GM06990 (cell line): ENCODE results near the gene STPG3.
"Not testable (repeated sequence)": the region's sequence is repeated elsewhere in the genome, so short reads cannot be mapped to it uniquely, and the experiment has no call there.

Experiments
- DNase-seq: peaks from one replicate; pipeline ENCODE4 v3.0.0-alpha.2; 2011; ENCODE audit not compliant: insufficient read length; ENCODE audit errors: extremely low read depth
- H3K27me3 ChIP-seq: replicated peaks from 2 replicates; pipeline ENCODE4 v1.6.0; 2011; ENCODE audit warnings: low read length; ENCODE audit not compliant: control insufficient read depth, insufficient read depth
- H3K36me3 ChIP-seq: 2 replicates; pipeline ENCODE4 v1.5.1; 2011; ENCODE audit warnings: low read length; ENCODE audit not compliant: control insufficient read depth, insufficient read depth
- H3K4me3 ChIP-seq: replicated peaks from 2 replicates; pipeline ENCODE4 v1.5.1; 2011; ENCODE audit warnings: low read depth, mild to moderate bottlenecking, control low read depth, low read length
- CTCF ChIP-seq: IDR thresholded peaks from 2 replicates; pipeline ENCODE4 v1.5.1; 2011; ENCODE audit warnings: low read length, control low read depth, mild to moderate bottlenecking, inconsistent platforms; ENCODE audit not compliant: insufficient read depth, poor library complexity, severe bottlenecking

STPG3 gene

GRCh38 chr9:137262173-137262908 is 11.3 kb downstream of the STPG3 start:
- H3K36me3 ChIP-seq: peaks cover 20% of the 10 kb centered on the region
- H3K4me3 ChIP-seq, DNase-seq, H3K27me3 ChIP-seq: not testable (repeated sequence)
- TF ChIP-seq CTCF: peak; percentile 27

- no peak for DNase-seq
- no peaks in the 10 kb centered on the region for H3K27me3 ChIP-seq
- no peak overlapping the region for H3K4me3 ChIP-seq
- H3K36me3 ChIP-seq: peaks cover 21% of the 10 kb centered on the region
- TF ChIP-seq CTCF: no peak
These were observed 11.8 kb downstream of the STPG3 start for GRCh38 chr9:137262909-137263285.

DNA sequence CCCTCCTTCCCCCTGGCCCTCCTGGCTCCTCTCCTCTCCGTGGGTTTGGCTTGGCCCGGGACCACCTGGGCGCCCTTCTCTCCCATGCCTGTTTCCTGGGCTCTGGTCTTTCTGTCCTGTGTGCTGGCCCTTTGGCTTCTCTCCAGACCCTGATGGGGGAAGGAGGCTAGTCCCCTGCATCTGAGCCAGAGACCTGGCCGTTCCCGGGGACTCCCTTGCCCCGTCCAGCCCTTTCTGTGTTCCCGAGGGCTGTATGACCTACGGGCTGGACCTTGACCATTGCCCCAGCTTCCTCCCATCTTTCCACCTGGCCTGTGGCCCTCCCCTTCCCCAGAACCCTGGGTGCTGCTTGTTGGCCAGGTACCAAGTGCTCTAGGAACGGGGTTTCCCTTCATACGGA is 12.4 kb downstream of the STPG3 start:
- no peak for TF ChIP-seq CTCF
- H3K27me3 ChIP-seq: no peaks in the 10 kb centered on the region
- H3K36me3 ChIP-seq: peaks cover 22% of the 10 kb centered on the region
- H3K4me3 ChIP-seq: no peak overlapping the region
- no peak for DNase-seq

GRCh38 chr9:137264067-137264466 is 13.0 kb downstream of the STPG3 start:
- H3K4me3 ChIP-seq: no peak overlapping the region
- DNase-seq: no peak
- peaks cover 22% of the 10 kb centered on the region for H3K36me3 ChIP-seq
- H3K27me3 ChIP-seq: no peaks in the 10 kb centered on the region
- no peak for TF ChIP-seq CTCF

DNA sequence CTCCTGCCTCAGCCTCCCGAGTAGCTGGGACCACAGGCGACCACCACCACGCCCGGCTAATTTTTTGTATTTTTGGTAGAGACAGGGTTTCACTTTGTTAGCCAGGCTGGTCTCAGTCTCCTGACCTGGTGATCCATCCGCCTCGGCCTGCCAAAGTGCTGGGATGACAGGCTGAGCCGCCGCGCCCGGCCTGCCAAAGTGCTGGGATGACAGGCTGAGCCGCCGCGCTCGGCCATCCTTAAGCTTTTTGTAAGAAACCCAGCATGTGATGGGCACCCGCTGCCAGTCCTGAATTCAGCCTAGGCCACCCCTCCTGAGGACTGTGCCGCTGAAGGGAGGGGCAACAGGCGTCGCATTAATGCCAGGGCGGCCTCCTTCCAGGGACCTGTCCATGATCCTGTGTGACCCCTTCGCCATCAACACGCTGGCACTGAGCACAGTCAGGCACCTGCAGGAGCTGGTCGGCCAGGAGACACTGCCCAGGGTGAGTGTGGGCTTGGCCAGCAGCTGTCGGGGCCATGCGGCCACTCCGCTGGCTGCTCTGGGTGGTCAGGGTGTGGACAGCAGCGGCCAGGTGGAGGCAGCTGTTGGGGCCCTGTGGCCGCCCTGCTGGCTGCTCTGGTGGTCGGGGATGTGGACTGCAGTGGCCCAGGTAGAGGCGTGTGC is 14.5 kb downstream of the STPG3 start:
- no peaks in the 10 kb centered on the region for H3K27me3 ChIP-seq
- no peak for DNase-seq
- H3K36me3 ChIP-seq: peaks cover 20% of the 10 kb centered on the region
- no peak for TF ChIP-seq CTCF
- no peak overlapping the region for H3K4me3 ChIP-seq
